Neural crest cell (in vitro differentiated cells): ENCODE results near the gene MRPS6. TPM values are rescaled to one million over a fixed set of nuclear protein-coding genes. Genes with fewer than 3 reads are reported as not detected.

Experiments
- DNase-seq: peaks from one replicate; pipeline ENCODE4 v3.0.0; 2021; ENCODE audit warnings: low read depth, mixed read lengths, low spot score
- H3K27ac Mint-ChIP-seq: one replicate; pipeline ENCODE4 v1.8.0; 2021; ENCODE audit warnings: mild to moderate bottlenecking, mixed read lengths; ENCODE audit not compliant: unreplicated experiment
- H3K27me3 Mint-ChIP-seq: 2 replicates; pipeline ENCODE4 v1.8.0; 2021; ENCODE audit warnings: low read depth, mild to moderate bottlenecking, mixed read lengths
- H3K36me3 Mint-ChIP-seq: 2 replicates; pipeline ENCODE4 v1.8.0; 2021; ENCODE audit warnings: low read depth, mild to moderate bottlenecking, mixed read lengths
- H3K4me1 Mint-ChIP-seq: 2 replicates; pipeline ENCODE4 v1.8.0; 2021; ENCODE audit warnings: mixed read lengths
- H3K4me3 Mint-ChIP-seq: one replicate; pipeline ENCODE4 v1.8.0; 2021; ENCODE audit warnings: mild to moderate bottlenecking, mixed read lengths
- H3K9me3 Mint-ChIP-seq: 2 replicates; pipeline ENCODE4 v1.8.0; 2021; ENCODE audit warnings: mixed read lengths
- total RNA-seq: library from RNA; stranded (reverse); gene quantifications from 2 replicates; pipeline ENCODE4 v1.2.1, GENCODE V29; 2021
- TF ChIP-seq, protein P1 (sequence below): fragments of 200-600 bp; sonication (generic); conservative IDR thresholded peaks from 2 replicates; pipeline ENCODE4 v1.5.0; 2021; ENCODE audit warnings: antibody characterized with exemption, mild to moderate bottlenecking

MRPS6 gene
- total RNA-seq, 1 donor from 2014 or later, result 94.1 TPM

DNA sequence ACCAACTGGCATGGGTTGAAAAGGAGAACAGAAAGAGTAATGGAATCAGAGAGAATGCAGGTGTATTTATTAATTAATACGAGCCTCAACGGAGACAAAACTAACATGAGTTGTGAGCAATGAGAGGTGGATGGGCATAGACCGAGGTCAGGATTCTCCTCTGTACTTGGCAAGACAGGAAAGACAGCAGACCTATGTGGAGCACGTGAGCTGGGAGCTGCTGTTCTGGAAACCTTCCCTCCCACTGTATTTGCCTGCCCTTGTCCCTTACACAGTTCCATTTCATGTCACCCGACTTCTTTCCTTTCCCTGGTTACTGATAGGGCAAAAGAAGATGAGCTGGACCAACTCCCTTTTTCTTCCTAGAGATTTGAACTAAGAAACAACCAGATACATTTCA, 110.9 kb downstream of the MRPS6 start:
- Mint-ChIP-seq H3K27me3 (no peaks in the 10 kb centered on the region), H3K4me1 (peaks cover 47% of the 10 kb centered on the region), H3K27ac (no peak overlapping the region), H3K9me3 (peaks cover 9% of the 10 kb centered on the region), H3K4me3 (no peak overlapping the region), H3K36me3 (peaks cover 3% of the 10 kb centered on the region)
- TF ChIP-seq, protein P1, sequence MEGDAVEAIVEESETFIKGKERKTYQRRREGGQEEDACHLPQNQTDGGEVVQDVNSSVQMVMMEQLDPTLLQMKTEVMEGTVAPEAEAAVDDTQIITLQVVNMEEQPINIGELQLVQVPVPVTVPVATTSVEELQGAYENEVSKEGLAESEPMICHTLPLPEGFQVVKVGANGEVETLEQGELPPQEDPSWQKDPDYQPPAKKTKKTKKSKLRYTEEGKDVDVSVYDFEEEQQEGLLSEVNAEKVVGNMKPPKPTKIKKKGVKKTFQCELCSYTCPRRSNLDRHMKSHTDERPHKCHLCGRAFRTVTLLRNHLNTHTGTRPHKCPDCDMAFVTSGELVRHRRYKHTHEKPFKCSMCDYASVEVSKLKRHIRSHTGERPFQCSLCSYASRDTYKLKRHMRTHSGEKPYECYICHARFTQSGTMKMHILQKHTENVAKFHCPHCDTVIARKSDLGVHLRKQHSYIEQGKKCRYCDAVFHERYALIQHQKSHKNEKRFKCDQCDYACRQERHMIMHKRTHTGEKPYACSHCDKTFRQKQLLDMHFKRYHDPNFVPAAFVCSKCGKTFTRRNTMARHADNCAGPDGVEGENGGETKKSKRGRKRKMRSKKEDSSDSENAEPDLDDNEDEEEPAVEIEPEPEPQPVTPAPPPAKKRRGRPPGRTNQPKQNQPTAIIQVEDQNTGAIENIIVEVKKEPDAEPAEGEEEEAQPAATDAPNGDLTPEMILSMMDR, result no peak
- DNase-seq, result no peak

DNA sequence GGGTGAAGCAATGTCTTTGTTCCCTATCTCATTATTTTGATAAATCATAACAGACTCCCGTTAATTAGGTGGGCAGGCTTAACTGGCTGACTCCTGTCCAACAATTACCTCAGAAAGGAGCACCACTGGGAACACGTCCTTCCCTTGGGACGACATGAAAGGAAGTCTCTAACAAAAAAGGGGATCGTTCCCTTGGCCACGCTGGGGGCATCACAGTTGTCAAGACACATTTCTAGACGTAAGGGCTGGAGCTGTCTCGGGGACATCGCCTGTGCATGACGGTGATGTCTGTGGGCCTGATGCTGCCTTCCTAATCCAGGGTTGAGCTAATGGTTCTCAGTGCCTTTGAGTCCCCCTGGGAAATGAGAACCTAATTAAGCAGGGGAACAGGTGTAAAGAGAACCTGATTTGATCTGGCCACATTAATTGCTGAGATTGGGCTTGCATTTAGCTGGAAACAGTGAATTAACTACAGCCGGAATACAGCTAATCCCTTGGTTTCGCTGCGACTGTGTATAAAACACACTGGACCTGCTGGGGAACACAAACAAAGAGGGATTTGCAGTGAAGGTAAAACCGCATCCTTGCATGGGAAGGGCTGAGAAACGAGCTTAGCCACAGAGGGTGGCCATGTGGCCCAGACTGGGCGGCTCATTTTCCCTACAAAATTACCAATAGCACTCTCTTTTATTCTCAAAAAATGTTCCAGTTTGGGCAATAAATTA, 111.8 kb downstream of the MRPS6 start:
- no peaks in the 10 kb centered on the region for H3K27me3 Mint-ChIP-seq
- peaks cover 6% of the 10 kb centered on the region for H3K36me3 Mint-ChIP-seq
- peaks cover 44% of the 10 kb centered on the region for H3K4me1 Mint-ChIP-seq
- DNase-seq, result no peak
- H3K4me3 Mint-ChIP-seq, result no peak overlapping the region
- H3K9me3 Mint-ChIP-seq, result peaks cover 15% of the 10 kb centered on the region
- TF ChIP-seq, protein P1, result no peak
- H3K27ac Mint-ChIP-seq, result peak overlapping the region; percentile 37

DNA sequence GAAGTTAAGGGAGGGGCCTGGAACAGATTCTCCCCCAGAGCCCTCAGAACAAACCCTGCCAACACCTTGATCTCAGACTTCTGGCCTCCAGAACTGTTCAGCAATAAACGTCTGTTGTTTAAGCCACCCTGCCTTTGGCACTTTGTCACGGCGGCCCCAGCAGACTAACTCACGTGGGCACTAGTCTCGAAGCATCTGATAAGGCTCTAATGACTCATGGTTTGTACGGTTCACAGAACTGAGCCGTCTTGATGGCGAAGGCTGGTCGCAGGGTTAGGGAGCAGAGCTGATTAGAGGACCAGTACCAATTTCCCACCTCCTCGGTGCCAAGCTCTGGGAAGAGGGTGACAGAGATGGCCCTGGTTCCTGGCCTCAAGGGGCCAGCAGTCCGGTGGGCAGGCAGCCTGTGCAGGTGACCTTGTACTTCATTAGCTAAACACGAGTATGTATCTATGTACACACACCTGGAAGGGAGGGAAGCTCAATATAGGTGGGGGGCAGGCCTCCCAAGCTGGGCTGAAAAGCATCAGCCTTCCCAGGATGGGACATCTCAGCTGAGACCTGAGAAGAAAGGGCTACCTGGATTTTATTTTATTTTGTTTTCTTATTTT, 112.8 kb downstream of the MRPS6 start:
- no peak overlapping the region for H3K4me3 Mint-ChIP-seq
- TF ChIP-seq, protein P1, result no peak
- peaks cover 6% of the 10 kb centered on the region for H3K36me3 Mint-ChIP-seq
- DNase-seq, result no peak
- H3K27ac Mint-ChIP-seq, result no peak overlapping the region
- H3K9me3 Mint-ChIP-seq, result peaks cover 15% of the 10 kb centered on the region
- H3K27me3 Mint-ChIP-seq, result no peaks in the 10 kb centered on the region
- H3K4me1 Mint-ChIP-seq, result peaks cover 41% of the 10 kb centered on the region

DNA sequence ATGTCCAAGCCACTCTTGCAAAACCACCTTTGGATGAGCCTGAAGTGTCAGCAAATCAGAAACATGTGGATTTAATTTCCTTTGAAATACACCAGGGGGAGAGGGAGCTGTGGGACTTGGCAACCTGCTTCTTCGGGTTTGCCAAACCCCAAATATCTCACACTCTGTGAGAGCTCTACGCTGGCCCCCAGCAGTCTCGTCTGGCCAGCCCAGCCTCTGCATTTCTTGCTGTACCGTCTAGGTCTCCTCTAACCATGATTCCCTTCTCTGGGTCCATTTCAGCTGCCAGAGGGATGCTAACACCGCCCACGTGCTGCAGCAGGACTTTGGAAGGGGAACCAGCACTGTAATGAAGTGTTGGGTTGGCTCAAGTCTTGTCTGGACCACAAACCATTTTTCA, 114.6 kb downstream of the MRPS6 start:
- Mint-ChIP-seq H3K36me3 (peaks cover 6% of the 10 kb centered on the region), H3K4me1 (peaks cover 30% of the 10 kb centered on the region), H3K9me3 (peaks cover 12% of the 10 kb centered on the region), H3K27ac (no peak overlapping the region), H3K4me3 (no peak overlapping the region), H3K27me3 (no peaks in the 10 kb centered on the region)
- TF ChIP-seq, protein P1, result no peak
- no peak for DNase-seq

DNA sequence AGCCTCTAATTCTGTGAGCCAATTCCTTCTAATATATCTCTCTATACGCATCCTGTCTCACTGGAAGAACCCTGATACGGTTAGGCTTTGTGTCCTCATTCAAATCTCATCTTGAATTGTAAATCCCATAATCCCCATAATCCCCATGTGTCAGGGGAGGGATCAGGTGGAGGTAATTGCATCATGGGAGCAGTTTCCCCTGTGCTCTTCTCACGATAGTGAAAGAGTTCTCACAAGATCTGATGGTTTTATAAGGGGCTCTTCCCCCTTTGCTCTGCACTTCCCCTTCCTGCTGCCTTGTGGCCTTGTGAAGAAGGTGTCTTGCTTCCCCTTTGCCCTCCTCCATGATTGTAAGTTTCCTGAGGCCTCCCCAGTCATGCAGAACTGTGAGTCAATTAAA, 116.1 kb downstream of the MRPS6 start:
- TF ChIP-seq, protein P1, result no peak
- no peak for DNase-seq
- H3K27me3 Mint-ChIP-seq, result no peaks in the 10 kb centered on the region
- H3K36me3 Mint-ChIP-seq, result peaks cover 4% of the 10 kb centered on the region
- no peak overlapping the region for H3K4me3 Mint-ChIP-seq
- H3K9me3 Mint-ChIP-seq, result peaks cover 12% of the 10 kb centered on the region
- peaks cover 19% of the 10 kb centered on the region for H3K4me1 Mint-ChIP-seq
- no peak overlapping the region for H3K27ac Mint-ChIP-seq
